ENCODE results near the gene SEMA6B. TPM values are rescaled to one million over a fixed set of nuclear protein-coding genes. Genes with fewer than 3 reads are reported as not detected.
"Not testable (repeated sequence)": the region's sequence is repeated elsewhere in the genome, so short reads cannot be mapped to it uniquely, and the experiment has no call there.

The SEMA6B gene
- total and polyA plus RNA-seq, 2 of the 8 experiments (the other 6 are each of a cell fraction or from before 2014, with no cell fraction given): 31.3 to 54.4 TPM

- H3K79me2 ChIP-seq (ENCODE audit: control insufficient read depth in 1 of 2, insufficient read depth in 2 of 2, low read length in 2 of 2); H3K4ac ChIP-seq (replicated peaks; ENCODE audit: insufficient read length, low read depth, low read length); H3K4me2 ChIP-seq (ENCODE audit: insufficient read depth in 1 of 2, low read depth in 2 of 2, low read length in 2 of 2); H3K4me1 ChIP-seq (replicated peaks in 1 of 4; ENCODE audit: control insufficient read depth in 3 of 4, insufficient read depth in 4 of 4, low read length in 3 of 4); H2BK5ac ChIP-seq (ENCODE audit: low read depth, low read length); H2AFZ ChIP-seq (ENCODE audit: low read length); H3K79me1 ChIP-seq (ENCODE audit: low read depth, low read length); H2BK15ac ChIP-seq (ENCODE audit: low read length); H3K36me3 ChIP-seq (ENCODE audit: control insufficient read depth in 2 of 4, insufficient read depth in 4 of 4, low read length in 3 of 4); H3K27ac ChIP-seq (ENCODE audit: low read depth, low read length); H2AK5ac ChIP-seq (ENCODE audit: low read depth, low read length); H3K27me3 ChIP-seq (replicated peaks in 1 of 4; ENCODE audit: control insufficient read depth in 3 of 4, extremely low read depth in 1 of 4, insufficient read depth in 3 of 4, low read length in 3 of 4); H3K23ac ChIP-seq (ENCODE audit: insufficient read length); H4K8ac ChIP-seq (ENCODE audit: extremely low read depth, insufficient read depth, low read length); H3K14ac ChIP-seq (ENCODE audit: insufficient read length); H4K91ac ChIP-seq (replicated peaks; ENCODE audit: insufficient read length, low read length); H3K56ac ChIP-seq (replicated peaks; ENCODE audit: insufficient read length, low read depth, low read length); H3K4me3 ChIP-seq (ENCODE audit: extremely low read depth in 1 of 4, insufficient read depth in 2 of 4, low read depth in 3 of 4, low read length in 4 of 4); DNase-seq (ENCODE audit: low read depth in 1 of 2, low spot score in 2 of 2); H3K18ac ChIP-seq (ENCODE audit: extremely low read depth, low read length); H3K23me2 ChIP-seq (ENCODE audit: low read depth, low read length); H3K9me3 ChIP-seq (ENCODE audit: insufficient read depth in 2 of 2, low read depth in 1 of 2, low read length in 1 of 2); H3K9ac ChIP-seq (replicated peaks in 1 of 4; ENCODE audit: extremely low read depth in 1 of 4, low read depth in 3 of 4, low read length in 3 of 4); FAIRE-seq; H2BK12ac ChIP-seq (ENCODE audit: low read depth, low read length); POLR2A ChIA-PET (ENCODE audit: partially characterized antibody); H2BK120ac ChIP-seq (replicated peaks; ENCODE audit: low read depth, low read length); H2BK20ac ChIP-seq (ENCODE audit: low read length); H4K5ac ChIP-seq (ENCODE audit: insufficient read length, low read depth, low read length): not testable (repeated sequence)
- peaks cover 11 to 14% of the 10 kb centered on the region in 2 experiments for H4K20me1 ChIP-seq (replicated peaks in 1 of 2; ENCODE audit: control insufficient read depth in 1 of 2, insufficient read depth in 2 of 2, low read length in 2 of 2)
- WGBS, 2 experiments (ENCODE audit: extremely low coverage in 1 of 2, insufficient coverage in 1 of 2, insufficient read length in 1 of 2, insufficient replicate concordance in 2 of 2, low coverage in 1 of 2, low lambda C conversion rate in 2 of 2, missing lambda C conversion rate in 1 of 2): 92% methylated on average over 2 of the region's 5 CpGs; no CpG with 5 or more reads in 1 of the 2 experiments
- CTCF ChIA-PET (ENCODE audit: partially characterized antibody): interaction anchor here (0.7 to 14.7 kb wide), 3 partner anchors 40 to 86 kb away, joined by 3 to 316 read pairs (median 4); no protein-coding TSS in a partner anchor
Observed at GRCh38 chr19:4563562-4563961, 4.1 kb upstream of the SEMA6B start.

GRCh38 chr19:4562085-4562484, 2.6 kb upstream of the SEMA6B start:
- H3K9ac ChIP-seq (replicated peaks in 1 of 4; ENCODE audit: extremely low read depth in 1 of 4, low read depth in 3 of 4, low read length in 3 of 4); H3K79me2 ChIP-seq (ENCODE audit: control insufficient read depth in 1 of 2, insufficient read depth in 2 of 2, low read length in 2 of 2); H3K4me2 ChIP-seq (ENCODE audit: insufficient read depth in 1 of 2, low read depth in 2 of 2, low read length in 2 of 2); H4K5ac ChIP-seq (ENCODE audit: insufficient read length, low read depth, low read length); H4K8ac ChIP-seq (ENCODE audit: extremely low read depth, insufficient read depth, low read length); H2BK20ac ChIP-seq (ENCODE audit: low read length); H3K14ac ChIP-seq (ENCODE audit: insufficient read length); H2AK5ac ChIP-seq (ENCODE audit: low read depth, low read length); H3K36me3 ChIP-seq (ENCODE audit: control insufficient read depth in 2 of 4, insufficient read depth in 4 of 4, low read length in 3 of 4); DNase-seq (ENCODE audit: low read depth in 1 of 2, low spot score in 2 of 2); H3K4me1 ChIP-seq (replicated peaks in 1 of 4; ENCODE audit: control insufficient read depth in 3 of 4, insufficient read depth in 4 of 4, low read length in 3 of 4); H3K23ac ChIP-seq (ENCODE audit: insufficient read length); H3K9me3 ChIP-seq (ENCODE audit: insufficient read depth in 2 of 2, low read depth in 1 of 2, low read length in 1 of 2); H2AFZ ChIP-seq (ENCODE audit: low read length); H4K91ac ChIP-seq (replicated peaks; ENCODE audit: insufficient read length, low read length); FAIRE-seq; H2BK15ac ChIP-seq (ENCODE audit: low read length); H3K23me2 ChIP-seq (ENCODE audit: low read depth, low read length); H3K18ac ChIP-seq (ENCODE audit: extremely low read depth, low read length); H3K79me1 ChIP-seq (ENCODE audit: low read depth, low read length); H3K4me3 ChIP-seq (ENCODE audit: extremely low read depth in 1 of 4, insufficient read depth in 2 of 4, low read depth in 3 of 4, low read length in 4 of 4); H3K56ac ChIP-seq (replicated peaks; ENCODE audit: insufficient read length, low read depth, low read length); H3K27me3 ChIP-seq (replicated peaks in 1 of 4; ENCODE audit: control insufficient read depth in 3 of 4, extremely low read depth in 1 of 4, insufficient read depth in 3 of 4, low read length in 3 of 4); H3K4ac ChIP-seq (replicated peaks; ENCODE audit: insufficient read length, low read depth, low read length); H2BK120ac ChIP-seq (replicated peaks; ENCODE audit: low read depth, low read length); H2BK12ac ChIP-seq (ENCODE audit: low read depth, low read length); H2BK5ac ChIP-seq (ENCODE audit: low read depth, low read length); H3K27ac ChIP-seq (ENCODE audit: low read depth, low read length): not testable (repeated sequence)
- ChIA-PET CTCF (ENCODE audit: partially characterized antibody) (interaction anchor here (0.9 to 1.4 kb wide), 3 partner anchors 30 to 74 kb away, joined by 3 to 9 read pairs (median 4); no protein-coding TSS in a partner anchor), POLR2A (ENCODE audit: partially characterized antibody) (interaction anchor here (0.6 kb wide), 1 partner anchor 111 kb away, joined by 3 read pairs; no protein-coding TSS in a partner anchor)
- peaks cover 15% of the 10 kb centered on the region in 2 experiments for H4K20me1 ChIP-seq (replicated peaks in 1 of 2; ENCODE audit: control insufficient read depth in 1 of 2, insufficient read depth in 2 of 2, low read length in 2 of 2)
- WGBS, 2 experiments (ENCODE audit: extremely low coverage in 1 of 2, insufficient coverage in 1 of 2, insufficient read length in 1 of 2, insufficient replicate concordance in 2 of 2, low coverage in 1 of 2, low lambda C conversion rate in 2 of 2, missing lambda C conversion rate in 1 of 2): 94% methylated on average over 6 of the region's 7 CpGs; no CpG with 5 or more reads in 1 of the 2 experiments

Measured in H1 (cell line).